Vagina (tissue), 2 donors: ENCODE measurements around the gene MYL11.

Source experiments
- CTCF ChIP-seq, 3 experiments: fragments of 450-650 bp in 2 of 3; fragments of 200-600 bp in 1 of 3; sonication (generic) in 1 of 3; IDR thresholded peaks; one replicate each; pipeline ENCODE4 v1.5.1; 2017 to 2019; ENCODE audit warnings: antibody characterized with exemption in 3 of 3, mild to moderate bottlenecking in 2 of 3, moderate library complexity in 2 of 3
- POLR2A ChIP-seq, 2 donors: fragments of 450-650 bp; IDR thresholded peaks; one replicate each; pipeline ENCODE4 v1.6.1; 2017; ENCODE audit warnings: antibody characterized with exemption in 2 of 2, mild to moderate bottlenecking in 2 of 2, moderate library complexity in 2 of 2
- POLR2AphosphoS5 ChIP-seq, 2 donors: sonication (generic); formaldehyde crosslinking; IDR thresholded peaks; one replicate each; pipeline ENCODE4 v1.9.0; 2017; ENCODE audit warnings: antibody characterized with exemption in 2 of 2, mild to moderate bottlenecking in 2 of 2, low read depth in 1 of 2; ENCODE audit not compliant: insufficient read depth in 1 of 2

- TF ChIP-seq CTCF (IDR thresholded peaks at IDR 0.05) = no peak
- TF ChIP-seq POLR2A (IDR thresholded peaks at IDR 0.05) = no peak
- no peak for TF ChIP-seq POLR2AphosphoS5 (IDR thresholded peaks at IDR 0.05; ENCODE audit: insufficient read depth in 1 of 2, low read depth in 1 of 2)
Measured at GRCh38 chr16:30414159-30414558, 39.6 kb downstream of the MYL11 start.
